ENCODE results near the gene S100A7A.

The S100A7A gene

DNA sequence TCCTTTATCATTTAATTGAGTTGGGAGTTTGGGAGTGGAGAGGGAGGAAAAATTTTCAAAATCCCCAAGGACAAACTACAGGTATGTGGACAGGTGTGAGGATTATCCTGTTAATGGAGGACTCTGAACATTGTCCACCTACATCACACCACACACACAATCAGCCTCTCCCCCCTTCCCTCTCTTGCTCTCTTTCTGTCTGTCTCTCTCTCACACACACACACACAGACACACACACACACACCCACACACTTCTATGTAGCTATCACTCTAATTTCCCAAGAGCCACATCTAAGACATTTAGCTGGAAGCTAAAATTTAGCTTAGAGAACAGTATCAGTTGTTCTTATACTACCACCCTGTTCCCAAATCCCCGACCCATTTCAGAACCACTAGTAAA, 26.9 kb upstream of the S100A7A start:
- H3K4me3 Mint-ChIP-seq = no peak overlapping the region

DNA sequence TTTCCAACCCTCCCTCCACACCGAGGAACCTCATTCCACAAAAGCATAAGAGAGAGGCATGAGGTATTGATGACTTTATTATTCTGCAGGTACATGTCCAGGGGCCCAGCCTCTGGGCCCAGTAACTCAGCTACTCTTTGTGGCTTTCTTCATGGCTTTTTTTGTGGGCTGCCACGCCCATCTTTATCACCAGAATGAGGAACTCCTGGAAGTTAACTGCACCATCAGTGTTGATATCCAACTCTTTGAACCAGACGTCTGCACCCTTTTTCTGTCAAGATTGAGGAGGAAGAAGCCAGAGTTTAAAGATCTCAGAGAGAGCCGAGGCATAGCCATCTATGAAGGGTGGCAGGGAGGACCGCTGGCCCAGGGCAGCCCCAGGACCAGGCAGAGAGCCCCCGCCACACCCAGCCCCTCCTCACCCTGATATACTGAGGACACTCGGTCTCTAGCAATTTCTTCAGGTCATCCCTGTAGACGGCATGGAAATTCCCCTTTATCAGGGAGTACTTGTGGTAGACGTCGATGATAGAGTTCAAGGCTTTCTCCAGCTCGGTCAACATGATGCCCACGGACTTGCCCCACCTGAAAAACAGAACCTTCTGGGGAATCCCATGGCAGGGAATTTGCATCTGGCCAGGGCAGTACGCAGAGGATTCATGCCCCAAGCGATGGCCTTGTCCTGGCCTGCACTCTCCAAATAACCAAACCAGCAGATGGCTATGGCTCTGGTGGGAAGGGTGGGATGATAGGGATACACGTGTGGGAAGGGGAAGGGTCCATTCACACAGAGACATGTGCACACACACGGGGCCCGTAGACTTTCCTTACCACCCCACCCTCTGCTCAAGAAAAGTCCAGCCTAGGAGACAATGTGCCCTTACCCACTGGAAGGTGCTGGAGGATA, 26.1 kb upstream of the S100A7A start:
- H3K9me3 Mint-ChIP-seq = no peaks in the 10 kb centered on the region
- peak overlapping the region; percentile 42 for H3K4me3 Mint-ChIP-seq
- intact Hi-C loops (cut with micrococcal nuclease) = loop anchor here (2.0 kb wide), 1 partner anchor 15 kb away; no protein-coding TSS in a partner anchor
- H3K27me3 Mint-ChIP-seq = peaks cover 2% of the 10 kb centered on the region
- H3K27ac Mint-ChIP-seq = peak overlapping the region; percentile 91
- H3K4me1 Mint-ChIP-seq (ENCODE audit: low read depth) = peaks cover 88% of the 10 kb centered on the region
- no peaks in the 10 kb centered on the region for H3K36me3 Mint-ChIP-seq (ENCODE audit: low read depth)

More for the DNA sequence above, 26.9 kb upstream of the S100A7A start:
- H3K27me3 Mint-ChIP-seq = peaks cover 2% of the 10 kb centered on the region
- intact Hi-C loops (cut with micrococcal nuclease) = no loop called here
- no peaks in the 10 kb centered on the region for H3K9me3 Mint-ChIP-seq
- H3K36me3 Mint-ChIP-seq (ENCODE audit: low read depth) = no peaks in the 10 kb centered on the region
- H3K27ac Mint-ChIP-seq = peak overlapping the region; percentile 91
- H3K4me1 Mint-ChIP-seq (ENCODE audit: low read depth) = peaks cover 89% of the 10 kb centered on the region

DNA sequence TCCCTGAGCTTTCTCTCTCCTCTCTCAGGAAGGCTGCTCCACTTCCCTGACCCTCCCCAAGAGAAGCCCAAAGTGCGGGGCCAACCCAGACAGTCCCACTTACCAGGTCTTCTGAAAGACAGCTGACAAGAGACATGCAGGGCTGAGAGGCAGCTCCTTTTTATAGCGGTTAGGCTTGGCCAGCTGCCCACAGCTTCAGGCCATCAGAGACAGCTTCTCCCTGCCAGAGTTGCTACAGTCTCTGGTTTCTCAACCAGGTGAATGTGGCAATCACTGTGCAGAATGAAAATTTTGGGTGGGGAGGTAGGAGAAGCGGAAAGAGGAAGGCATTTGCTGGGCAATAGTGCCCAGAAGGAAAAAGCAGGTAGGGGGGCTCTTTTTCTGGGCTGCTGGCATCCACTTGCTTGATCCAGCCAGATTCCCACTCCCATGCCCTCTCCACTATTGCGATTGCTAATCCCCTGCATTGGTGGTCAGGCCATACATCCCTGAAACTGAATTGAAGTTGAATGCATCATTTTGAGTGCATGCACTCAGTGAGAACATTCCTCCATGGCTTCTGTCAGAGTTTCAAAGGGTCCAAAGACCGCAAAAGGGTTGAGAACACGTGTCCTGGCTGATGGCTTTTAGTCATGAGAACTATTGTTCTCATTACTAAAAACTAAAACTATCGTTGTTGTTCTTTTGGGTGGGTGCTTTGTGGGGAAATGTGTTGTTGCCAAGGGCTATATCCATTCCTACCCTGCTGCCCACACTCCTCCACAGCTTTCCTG, 25.2 kb upstream of the S100A7A start, which contains the start of gene S100A8:
Gene S100A8, minus strand, starts transcription at position 136 of the 773 bp plus-strand sequence. CDS start 538 bp downstream, outside the sequence.
- intact Hi-C loops (cut with micrococcal nuclease) = loop anchor here (2.0 kb wide), 1 partner anchor 14 kb away; no protein-coding TSS in a partner anchor

DNA sequence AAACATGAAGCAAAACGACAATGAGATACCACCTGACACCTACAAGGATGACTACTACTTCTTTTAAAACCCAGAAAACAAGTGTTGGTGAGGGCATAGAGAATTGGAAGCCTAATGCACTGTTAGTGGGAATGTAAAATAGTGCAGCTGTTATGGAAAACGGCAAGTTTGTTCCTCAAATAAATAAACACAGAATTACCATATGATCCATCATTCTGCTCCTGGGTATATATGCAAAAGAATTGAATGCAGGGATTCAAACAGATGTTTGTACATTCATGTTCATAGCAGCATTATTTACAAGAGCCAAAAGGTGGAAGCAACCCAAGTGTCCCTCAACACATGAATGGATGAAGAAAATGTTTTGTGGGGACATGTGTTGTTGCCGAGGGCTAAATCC, 24.1 kb upstream of the S100A7A start:
- no peak overlapping the region for H3K4me3 Mint-ChIP-seq
- peaks cover 89% of the 10 kb centered on the region for H3K4me1 Mint-ChIP-seq (ENCODE audit: low read depth)
- intact Hi-C loops (cut with micrococcal nuclease) = no loop called here
- H3K27ac Mint-ChIP-seq = no peak overlapping the region
- peaks cover 5% of the 10 kb centered on the region for H3K27me3 Mint-ChIP-seq
- H3K36me3 Mint-ChIP-seq (ENCODE audit: low read depth) = no peaks in the 10 kb centered on the region
- H3K9me3 Mint-ChIP-seq = no peaks in the 10 kb centered on the region

More for the DNA sequence above, 25.2 kb upstream of the S100A7A start, which contains the start of gene S100A8:
- peak within 1 kb of the TSS; percentile 42 for H3K4me3 Mint-ChIP-seq
- H3K27ac Mint-ChIP-seq = peak within 1 kb of the TSS; percentile 91
- peaks cover 2% of the 10 kb centered on the region for H3K27me3 Mint-ChIP-seq
- H3K9me3 Mint-ChIP-seq = no peaks in the 10 kb centered on the region
- peaks cover 89% of the 10 kb centered on the region for H3K4me1 Mint-ChIP-seq (ENCODE audit: low read depth)
- no peaks in the 10 kb centered on the region for H3K36me3 Mint-ChIP-seq (ENCODE audit: low read depth)

DNA sequence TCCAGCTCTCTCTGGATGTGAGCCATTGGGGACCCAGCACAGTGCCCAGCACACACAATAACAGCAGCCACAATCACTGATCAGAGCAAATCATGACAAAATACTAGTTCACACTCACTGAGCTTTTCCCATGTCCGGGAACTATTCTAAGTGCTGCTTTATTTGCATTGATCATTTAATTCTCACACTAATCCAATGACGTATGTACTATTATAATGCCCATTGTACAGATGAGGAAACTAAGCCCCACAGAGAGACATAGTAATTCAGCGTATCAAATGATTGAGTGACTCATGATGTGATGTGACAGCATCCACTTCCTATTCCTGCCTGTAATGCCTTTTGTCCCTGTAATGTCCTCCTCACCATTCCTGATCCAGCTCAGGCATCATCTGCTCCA, 23.5 kb upstream of the S100A7A start:
- H3K27ac Mint-ChIP-seq = peak overlapping the region; percentile 41
- intact Hi-C loops (cut with micrococcal nuclease) = no loop called here
- no peak overlapping the region for H3K4me3 Mint-ChIP-seq
- H3K9me3 Mint-ChIP-seq = no peaks in the 10 kb centered on the region
- peaks cover 89% of the 10 kb centered on the region for H3K4me1 Mint-ChIP-seq (ENCODE audit: low read depth)
- H3K27me3 Mint-ChIP-seq = peaks cover 6% of the 10 kb centered on the region
- H3K36me3 Mint-ChIP-seq (ENCODE audit: low read depth) = no peaks in the 10 kb centered on the region

DNA sequence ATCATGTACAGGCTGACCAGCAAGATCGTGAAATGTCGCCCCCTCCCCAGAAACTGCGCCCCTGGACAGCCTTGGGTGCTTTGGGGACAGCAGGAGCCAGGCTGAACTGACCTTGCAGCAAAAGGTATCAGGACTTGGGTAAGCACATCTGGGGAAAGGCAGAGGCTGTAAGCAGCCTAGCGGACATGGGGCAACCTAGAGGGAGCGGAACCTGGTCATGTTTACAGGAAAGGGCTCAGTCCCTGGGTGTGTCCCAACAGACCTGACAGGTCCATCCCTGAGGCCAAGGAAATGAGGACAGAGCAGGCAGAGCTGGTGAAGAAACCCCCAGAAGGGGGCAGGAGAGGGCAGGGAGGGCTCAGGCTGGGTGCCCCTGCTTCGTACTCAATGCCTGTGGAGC, 22.4 kb upstream of the S100A7A start:
- Mint-ChIP-seq H3K4me1 (ENCODE audit: low read depth) (peaks cover 89% of the 10 kb centered on the region), H3K36me3 (ENCODE audit: low read depth) (no peaks in the 10 kb centered on the region), H3K27ac (no peak overlapping the region), H3K9me3 (no peaks in the 10 kb centered on the region), H3K27me3 (peaks cover 6% of the 10 kb centered on the region), H3K4me3 (no peak overlapping the region)
- intact Hi-C loops (cut with micrococcal nuclease) = no loop called here

DNA sequence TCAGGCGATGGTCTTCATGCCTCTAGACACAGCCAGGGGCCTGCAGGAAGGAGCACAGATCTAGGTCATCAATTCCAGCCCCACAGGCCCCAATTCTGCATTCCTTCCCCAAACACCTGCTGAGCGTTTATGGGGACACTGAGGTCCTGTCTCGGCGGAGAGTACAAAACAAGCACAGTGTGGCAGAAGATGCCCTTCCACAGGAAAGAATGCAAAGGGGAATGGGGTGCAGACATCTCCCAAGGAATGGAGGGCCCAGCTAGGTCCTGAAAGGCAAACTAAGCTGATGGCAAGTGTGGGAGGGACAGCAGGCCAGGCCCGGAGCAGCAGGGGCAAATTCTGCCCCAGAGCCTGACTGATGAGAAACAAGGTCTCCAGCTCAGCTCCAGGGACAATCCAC, 21.9 kb upstream of the S100A7A start:
- Mint-ChIP-seq H3K27me3 (peaks cover 6% of the 10 kb centered on the region), H3K4me1 (ENCODE audit: low read depth) (peaks cover 88% of the 10 kb centered on the region), H3K9me3 (no peaks in the 10 kb centered on the region), H3K4me3 (no peak overlapping the region), H3K36me3 (ENCODE audit: low read depth) (no peaks in the 10 kb centered on the region), H3K27ac (no peak overlapping the region)
- intact Hi-C loops (cut with micrococcal nuclease) = no loop called here

DNA sequence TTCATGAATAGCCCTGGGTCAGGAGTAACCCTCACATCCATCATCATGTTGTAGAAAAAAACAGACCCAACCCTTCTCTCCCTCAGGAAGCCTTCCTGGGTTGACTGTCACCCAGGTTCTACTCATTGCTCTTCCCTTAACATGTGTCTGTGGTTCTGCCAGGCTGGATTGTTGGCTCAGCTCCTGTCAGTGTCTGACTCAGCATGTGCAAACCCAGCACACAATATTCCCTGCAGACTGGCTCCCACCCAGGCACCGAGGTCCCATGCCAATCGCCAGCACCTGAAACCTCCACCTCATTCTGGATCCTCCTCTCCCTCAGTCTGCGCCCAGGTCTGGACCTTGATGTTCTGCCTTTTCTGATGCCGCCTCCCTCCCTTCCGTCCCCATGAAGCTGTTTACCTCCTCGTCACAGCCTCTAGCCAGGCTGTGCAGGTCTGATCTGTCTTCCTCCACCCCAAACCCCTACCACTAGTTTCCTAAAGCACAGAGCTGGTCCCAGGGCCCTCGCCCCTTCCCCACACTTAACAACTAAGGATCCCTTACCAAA, 21.1 kb upstream of the S100A7A start:
- no peaks in the 10 kb centered on the region for H3K36me3 Mint-ChIP-seq (ENCODE audit: low read depth)
- no peak overlapping the region for H3K4me3 Mint-ChIP-seq
- H3K27ac Mint-ChIP-seq = peak overlapping the region; percentile 5
- H3K9me3 Mint-ChIP-seq = no peaks in the 10 kb centered on the region
- peaks cover 87% of the 10 kb centered on the region for H3K4me1 Mint-ChIP-seq (ENCODE audit: low read depth)
- H3K27me3 Mint-ChIP-seq = peaks cover 6% of the 10 kb centered on the region
- intact Hi-C loops (cut with micrococcal nuclease) = no loop called here

DNA sequence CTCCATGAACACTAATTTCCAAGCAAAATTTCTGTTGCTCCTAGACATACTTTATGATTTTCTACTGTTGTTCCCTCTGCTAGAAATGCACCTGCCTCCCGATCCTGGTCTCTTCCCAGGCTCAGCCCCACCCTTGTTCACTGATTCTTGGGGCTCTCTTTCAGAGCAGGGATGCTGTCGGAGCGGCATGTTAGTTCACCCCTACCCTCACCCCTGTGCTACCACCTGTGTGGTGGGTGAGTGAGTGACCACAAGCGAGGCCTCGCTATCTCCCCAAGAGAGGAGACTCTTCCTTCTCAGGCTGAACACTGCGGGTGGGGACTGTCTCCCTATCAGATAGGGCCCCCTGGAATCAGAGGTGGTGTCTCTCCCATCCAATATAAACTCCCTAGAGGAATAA, 20.5 kb upstream of the S100A7A start:
- Mint-ChIP-seq H3K27ac (peak overlapping the region; percentile 5), H3K27me3 (peaks cover 6% of the 10 kb centered on the region), H3K4me3 (no peak overlapping the region), H3K4me1 (ENCODE audit: low read depth) (peaks cover 81% of the 10 kb centered on the region), H3K9me3 (no peaks in the 10 kb centered on the region), H3K36me3 (ENCODE audit: low read depth) (no peaks in the 10 kb centered on the region)
- intact Hi-C loops (cut with micrococcal nuclease) = no loop called here

DNA sequence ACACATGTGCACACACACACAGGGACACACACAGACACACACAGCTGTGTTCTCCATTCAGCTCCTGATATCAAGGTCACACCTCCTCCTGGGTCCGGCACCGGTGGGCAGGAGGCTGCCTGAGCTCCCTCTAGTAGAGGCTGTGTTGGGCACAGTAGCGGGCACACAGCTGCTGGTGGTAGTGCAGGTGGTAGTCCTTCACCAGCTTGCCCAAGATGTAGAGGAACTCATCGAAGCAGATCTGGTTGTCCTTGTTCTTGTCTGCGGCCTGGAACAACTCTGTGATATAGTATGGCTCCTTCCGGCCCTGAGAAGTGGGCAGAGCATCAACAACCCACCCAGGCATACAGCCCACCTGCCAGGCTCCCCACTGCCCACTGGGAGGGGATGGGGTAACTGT, 19.9 kb upstream of the S100A7A start:
- H3K27me3 Mint-ChIP-seq = peaks cover 6% of the 10 kb centered on the region
- H3K36me3 Mint-ChIP-seq (ENCODE audit: low read depth) = no peaks in the 10 kb centered on the region
- H3K27ac Mint-ChIP-seq = peak overlapping the region; percentile 20

DNA sequence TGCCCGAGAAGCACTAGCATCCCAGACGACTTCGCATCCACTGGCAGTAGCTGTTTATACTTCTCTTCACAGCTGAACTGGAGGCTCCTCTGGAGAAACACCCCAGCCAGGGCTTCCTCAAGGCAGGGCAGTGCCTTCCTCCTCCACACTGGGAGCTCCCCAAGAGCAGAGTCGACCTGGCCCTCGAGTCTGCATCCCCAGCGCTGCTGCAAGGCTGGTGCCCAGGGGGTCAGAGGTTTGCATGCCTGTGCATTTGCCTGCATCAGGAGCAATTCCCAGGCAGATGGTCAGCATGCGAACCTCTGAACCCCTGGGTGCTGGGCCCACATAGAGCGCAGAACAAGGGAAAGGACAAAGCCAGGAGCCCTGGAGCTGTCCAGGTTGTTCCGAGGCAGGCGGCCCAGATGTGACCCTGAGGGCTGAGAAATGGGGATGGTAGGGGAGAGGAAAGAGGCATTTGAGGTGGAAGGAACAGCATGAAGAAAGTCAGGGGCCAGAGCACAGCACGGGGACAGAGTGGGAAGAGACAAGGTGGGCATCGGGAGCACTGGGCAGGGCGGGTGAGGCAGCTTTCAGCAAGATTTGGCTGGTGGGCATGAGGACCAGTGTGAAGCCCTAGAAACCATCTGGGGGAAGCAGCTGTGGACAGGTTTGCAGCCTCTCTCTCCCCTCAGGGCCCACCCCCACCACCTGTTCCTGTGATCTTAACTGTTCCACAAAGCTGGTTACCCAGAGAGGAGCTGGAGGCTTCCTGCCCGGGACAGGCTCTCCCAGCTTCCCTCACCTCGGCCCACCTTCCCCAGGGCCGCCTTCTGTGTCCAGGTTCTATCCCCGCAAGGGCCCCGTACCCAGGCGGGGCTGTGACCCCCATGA, 19.0 kb upstream of the S100A7A start:
- H3K27me3 Mint-ChIP-seq = peaks cover 6% of the 10 kb centered on the region
- intact Hi-C loops (cut with micrococcal nuclease) = no loop called here

More for the DNA sequence above, 19.9 kb upstream of the S100A7A start:
- no peak overlapping the region for H3K4me3 Mint-ChIP-seq
- H3K9me3 Mint-ChIP-seq = no peaks in the 10 kb centered on the region
- intact Hi-C loops (cut with micrococcal nuclease) = no loop called here
- peaks cover 75% of the 10 kb centered on the region for H3K4me1 Mint-ChIP-seq (ENCODE audit: low read depth)

DNA sequence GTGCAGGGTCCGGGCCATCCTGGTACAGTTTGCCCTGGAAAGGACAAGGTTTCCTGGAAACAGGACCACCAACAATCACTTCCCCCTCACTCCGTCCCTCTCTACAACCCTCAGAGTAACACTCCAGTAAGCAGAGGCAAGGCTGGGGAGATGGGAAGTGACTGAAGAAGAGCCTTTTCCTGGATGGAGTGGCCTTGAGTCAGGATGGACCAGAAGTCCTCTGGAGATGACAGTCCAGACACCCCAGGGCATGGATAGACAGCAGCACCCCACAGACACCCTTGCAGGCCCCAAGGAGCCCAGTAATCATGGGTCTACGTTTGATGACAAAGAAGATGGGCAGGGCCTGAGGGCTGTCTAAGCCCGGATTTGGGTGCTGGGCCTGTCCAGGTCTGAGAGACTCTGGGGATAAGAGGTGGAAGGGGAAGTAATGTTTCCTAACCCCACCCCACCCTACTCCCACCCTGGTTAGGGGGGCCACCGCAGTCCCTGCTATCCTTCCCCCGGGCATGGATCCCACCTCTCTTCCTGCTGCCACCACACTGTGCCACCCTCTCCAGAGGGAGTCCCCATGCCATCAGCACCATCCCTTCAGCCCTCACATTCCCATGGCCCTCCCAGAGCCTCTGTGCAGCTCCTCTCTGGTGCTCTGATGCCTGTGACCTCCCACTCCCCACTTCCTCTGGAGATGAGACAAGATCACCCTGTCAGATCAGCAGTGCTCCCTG, 18.2 kb upstream of the S100A7A start:
- no peak overlapping the region for H3K27ac Mint-ChIP-seq
- intact Hi-C loops (cut with micrococcal nuclease) = no loop called here
- H3K36me3 Mint-ChIP-seq (ENCODE audit: low read depth) = no peaks in the 10 kb centered on the region
- H3K4me1 Mint-ChIP-seq (ENCODE audit: low read depth) = peaks cover 69% of the 10 kb centered on the region
- H3K4me3 Mint-ChIP-seq = no peak overlapping the region
- peaks cover 6% of the 10 kb centered on the region for H3K27me3 Mint-ChIP-seq
- no peaks in the 10 kb centered on the region for H3K9me3 Mint-ChIP-seq

More for the DNA sequence above, 19.0 kb upstream of the S100A7A start:
- H3K36me3 Mint-ChIP-seq (ENCODE audit: low read depth) = no peaks in the 10 kb centered on the region
- no peaks in the 10 kb centered on the region for H3K9me3 Mint-ChIP-seq
- H3K4me1 Mint-ChIP-seq (ENCODE audit: low read depth) = peaks cover 74% of the 10 kb centered on the region
- no peak overlapping the region for H3K27ac Mint-ChIP-seq
- no peak overlapping the region for H3K4me3 Mint-ChIP-seq

Measured in dendritic cell treated with granulocyte-macrophage colony-stimulating factor and Interleukin-4, amounts not matched to agents 40 ng/mL and 50 ng/mL, for 4 days (primary cell).